Panc1 (cell line): ENCODE data around the gene OR2T1. TPM values are rescaled to one million over a fixed set of nuclear protein-coding genes. Genes with fewer than 3 reads are reported as not detected.

Source experiments
- ATAC-seq: fragments of 200-7000 bp; cut with Tn5 transposase; 2 replicates; pipeline ENCODE4 v1.9.1; 2020; ENCODE audit warnings: mild to moderate bottlenecking, moderate library complexity
- Bru-seq: library from RNA; stranded (reverse); fragments of 400-500 nt; gene quantifications from one replicate; lab custom pipeline; 2021; lab: Mats Ljungman, UMichigan
- BruChase-seq, 2 experiments: library from RNA; stranded (reverse); fragments of 400-500 nt; gene quantifications; one replicate each; lab custom pipeline; 2021; lab: Mats Ljungman, UMichigan
- BruUV-seq: library from RNA; stranded (reverse); fragments of 400-500 nt; replicated peaks from 2 replicates; lab custom pipeline; 2021; lab: Mats Ljungman, UMichigan
- CTCF ChIA-PET: fragments of 300-600 bp; sonication (Branson Sonifier 250); formaldehyde crosslinking; loops from one replicate; lab custom pipeline; 2022; ENCODE audit warnings: antibody characterized with exemption; lab: Charles Lee
- POLR2A ChIA-PET: fragments of 300-600 bp; sonication (Branson Sonifier 250); formaldehyde crosslinking; loops from one replicate; lab custom pipeline; 2022; ENCODE audit warnings: antibody characterized with exemption; lab: Charles Lee
- DNase-seq: peaks from one replicate; pipeline ENCODE4 v3.0.0-alpha.2; 2010; ENCODE audit warnings: low read depth, low spot score
- H3K27ac ChIP-seq: 2 replicates; pipeline ENCODE4 v1.5.1; 2011; ENCODE audit warnings: mild to moderate bottlenecking, low read length, inconsistent platforms
- H3K27me3 ChIP-seq: fragments of 200-500 bp; sonication (Bioruptor generic); 2 replicates; pipeline ENCODE4 v1.6.0; 2014; ENCODE audit warnings: low read length, inconsistent platforms; ENCODE audit not compliant: control insufficient read depth, insufficient read depth
- H3K36me3 ChIP-seq: fragments of 200-500 bp; sonication (Bioruptor generic); 2 replicates; pipeline ENCODE4 v1.5.1; 2014; ENCODE audit warnings: inconsistent platforms, mild to moderate bottlenecking, low read length, moderate library complexity; ENCODE audit not compliant: control insufficient read depth, insufficient read depth
- H3K4me1 ChIP-seq: 2 replicates; pipeline ENCODE4 v1.5.1; 2011; ENCODE audit warnings: inconsistent platforms, mild to moderate bottlenecking, low read length, moderate library complexity; ENCODE audit not compliant: control insufficient read depth, insufficient read depth
- H3K4me3 ChIP-seq, 2 experiments: 2 replicates each; pipeline ENCODE4 v1.5.1; 2011 to 2012; ENCODE audit warnings: low read depth in 2 of 2, low read length in 2 of 2, mild to moderate bottlenecking in 2 of 2, inconsistent platforms in 1 of 2, moderate library complexity in 1 of 2
- H3K9me3 ChIP-seq: fragments of 200-500 bp; sonication (Bioruptor generic); 2 replicates; pipeline ENCODE4 v1.5.1; 2014; ENCODE audit warnings: low read depth, mild to moderate bottlenecking, inconsistent platforms, low read length, moderate library complexity; ENCODE audit not compliant: control insufficient read depth, insufficient read depth
- CTCF ChIP-seq: fragments of 450-650 bp; IDR thresholded peaks from 2 replicates; pipeline ENCODE4 v1.5.1; 2017; ENCODE audit warnings: mild to moderate bottlenecking
- POLR2AphosphoS5 ChIP-seq: IDR thresholded peaks from 2 replicates; pipeline ENCODE4 v1.6.1; 2012; ENCODE audit warnings: mild to moderate bottlenecking, low read depth, low read length, moderate library complexity
- REST ChIP-seq, 2 experiments: IDR thresholded peaks; 2 replicates each; pipeline ENCODE4 v1.6.1; 2011 to 2012; ENCODE audit warnings: low read depth in 2 of 2, control low read depth in 1 of 2, low read length in 1 of 2, mild to moderate bottlenecking in 1 of 2, moderate library complexity in 1 of 2; ENCODE audit not compliant: insufficient read depth in 1 of 2
- SIN3A ChIP-seq: IDR thresholded peaks from 2 replicates; pipeline ENCODE4 v1.6.1; 2012; ENCODE audit warnings: low read depth, mild to moderate bottlenecking, low read length, moderate library complexity, borderline replicate concordance; ENCODE audit not compliant: insufficient read depth
- TCF7L2 ChIP-seq: IDR thresholded peaks from 2 replicates; pipeline ENCODE4 v1.6.1; 2011; ENCODE audit warnings: mild to moderate bottlenecking, low read depth, low read length, inconsistent platforms
- in situ Hi-C: cut with HindIII; loops from 2 replicates; pipeline ENCODE4 v1.10.0; 2016; ENCODE audit warnings: low sequenced_read_pairs, low pct_unique_long_range_greater_than_20kb
- intact Hi-C: fragments of 100-400 bp; cut with micrococcal nuclease; formaldehyde crosslinking; loops from one replicate; pipeline ENCODE4 v1.10.0; 2022; ENCODE audit not compliant: unreplicated experiment
- long read RNA-seq: library from polyadenylated mRNA; unstranded; transcript quantifications from one replicate; pipeline ENCODE4 v2.0.0, GENCODE V29; 2021; ENCODE audit not compliant: unreplicated experiment
- polyA plus RNA-seq: library from polyadenylated mRNA; unstranded; fragments of >200 nt; gene quantifications from one replicate; pipeline ENCODE4 v1.2.1, GENCODE V29; 2012; ENCODE audit warnings: missing spikeins; ENCODE audit not compliant: insufficient read length
- total RNA-seq: library from RNA; stranded (reverse); gene quantifications from one replicate; pipeline ENCODE4 v1.2.1, GENCODE V29; 2021; ENCODE audit not compliant: unreplicated experiment

OR2T1 gene
- total RNA-seq (not detected), Bru-seq, nascent RNA (not detected), BruChase-seq, experiment 1, labeled RNA remaining after a 2-hour chase (not detected), BruChase-seq, experiment 2, labeled RNA remaining after a 6-hour chase (not detected)
- polyA plus RNA-seq = not detected
- long read RNA-seq = 0 reads

- POLR2A ChIA-PET = no interaction called here
- TF ChIP-seq REST (IDR thresholded peaks at IDR 0.05; ENCODE audit: insufficient read depth in 1 of 2, low read depth in 2 of 2, low read length in 1 of 2) (no peak), SIN3A (no peak), CTCF (no peak), POLR2AphosphoS5 (no peak), TCF7L2 (no peak)
- no TSS peak for BruUV-seq
- CTCF ChIA-PET = no interaction called here
- intact Hi-C loops (no loop called here), in situ Hi-C loops (no loop called here)
- ATAC-seq = no peak
- no peak for DNase-seq
- no peak within 1 kb of the TSS for H3K27ac ChIP-seq
- no peak within 1 kb of the TSS for H3K4me3 ChIP-seq
- H3K27me3 ChIP-seq = no peaks in the 10 kb centered on the region
- peaks cover 2% of the 10 kb centered on the region; the same call in 1 of the 2 replicates for H3K9me3 ChIP-seq
- no peaks in the 10 kb centered on the region for H3K36me3 ChIP-seq
- no peaks in the 10 kb centered on the region for H3K4me1 ChIP-seq
Observed at GRCh38 chr1:248402748-248403147, at the start of gene OR2T1. TSS of gene OR2T1 (plus strand) at chr1:248403048. CDS start at chr1:248406148, 3,100 bp downstream.

GRCh38 chr1:248359415-248359814, 43.4 kb upstream of the OR2T1 start:
- CTCF ChIA-PET = no interaction called here

More at GRCh38 chr1:248359415-248359814, 43.4 kb upstream of the OR2T1 start:
- DNase-seq (no peak), ATAC-seq (no peak)
- no TSS peak for BruUV-seq
- H3K27ac ChIP-seq = no peak overlapping the region
- in situ Hi-C loops (no loop called here), intact Hi-C loops (no loop called here)
- H3K36me3 ChIP-seq = no peaks in the 10 kb centered on the region
- no peaks in the 10 kb centered on the region for H3K27me3 ChIP-seq
- H3K4me3 ChIP-seq = no peak overlapping the region
- no peaks in the 10 kb centered on the region for H3K9me3 ChIP-seq
- POLR2A ChIA-PET = no interaction called here
- no peaks in the 10 kb centered on the region for H3K4me1 ChIP-seq
- TF ChIP-seq SIN3A (no peak), REST (IDR thresholded peaks at IDR 0.05; ENCODE audit: insufficient read depth in 1 of 2, low read depth in 2 of 2, low read length in 1 of 2) (no peak), POLR2AphosphoS5 (no peak)
